Measurements from ENCODE around the gene TNIK. TPM values are rescaled to one million over a fixed set of nuclear protein-coding genes. Genes with fewer than 3 reads are reported as not detected.

TNIK gene
- polyA plus RNA-seq, 1 donor from 2014 or later, result 19.3 TPM

- no peaks in the 10 kb centered on the region for H3K27me3 ChIP-seq (ENCODE audit: insufficient read depth, low read depth, low read length)
- no peak overlapping the region for H3K4me3 ChIP-seq (ENCODE audit: low read length)
- H3K36me3 ChIP-seq (ENCODE audit: insufficient read depth, low read length), result no peaks in the 10 kb centered on the region
- no peak overlapping the region for H3K9ac ChIP-seq (ENCODE audit: low read length)
- TF ChIP-seq RAD21 (conservative IDR thresholded peaks at IDR 0.05), result no peak
- no peak for TF ChIP-seq POLR2AphosphoS5 (IDR thresholded peaks at IDR 0.05)
- no peak for TF ChIP-seq EZH2 (IDR thresholded peaks at IDR 0.05; ENCODE audit: borderline replicate concordance, insufficient read depth, low read length, poor library complexity, severe bottlenecking)
- TF ChIP-seq REST (IDR thresholded peaks at IDR 0.05; ENCODE audit: borderline replicate concordance), result no peak
- TF ChIP-seq, protein P1, sequence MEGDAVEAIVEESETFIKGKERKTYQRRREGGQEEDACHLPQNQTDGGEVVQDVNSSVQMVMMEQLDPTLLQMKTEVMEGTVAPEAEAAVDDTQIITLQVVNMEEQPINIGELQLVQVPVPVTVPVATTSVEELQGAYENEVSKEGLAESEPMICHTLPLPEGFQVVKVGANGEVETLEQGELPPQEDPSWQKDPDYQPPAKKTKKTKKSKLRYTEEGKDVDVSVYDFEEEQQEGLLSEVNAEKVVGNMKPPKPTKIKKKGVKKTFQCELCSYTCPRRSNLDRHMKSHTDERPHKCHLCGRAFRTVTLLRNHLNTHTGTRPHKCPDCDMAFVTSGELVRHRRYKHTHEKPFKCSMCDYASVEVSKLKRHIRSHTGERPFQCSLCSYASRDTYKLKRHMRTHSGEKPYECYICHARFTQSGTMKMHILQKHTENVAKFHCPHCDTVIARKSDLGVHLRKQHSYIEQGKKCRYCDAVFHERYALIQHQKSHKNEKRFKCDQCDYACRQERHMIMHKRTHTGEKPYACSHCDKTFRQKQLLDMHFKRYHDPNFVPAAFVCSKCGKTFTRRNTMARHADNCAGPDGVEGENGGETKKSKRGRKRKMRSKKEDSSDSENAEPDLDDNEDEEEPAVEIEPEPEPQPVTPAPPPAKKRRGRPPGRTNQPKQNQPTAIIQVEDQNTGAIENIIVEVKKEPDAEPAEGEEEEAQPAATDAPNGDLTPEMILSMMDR (IDR thresholded peaks at IDR 0.05; ENCODE audit: poor library complexity, severe bottlenecking), result no peak
- TF ChIP-seq EP300 (conservative IDR thresholded peaks at IDR 0.05; ENCODE audit: poor library complexity, severe bottlenecking), result no peak
- no peak for TF ChIP-seq TAF1 (IDR thresholded peaks at IDR 0.05; ENCODE audit: low read depth)
- TF ChIP-seq SMC3 (conservative IDR thresholded peaks at IDR 0.05; ENCODE audit: poor library complexity), result no peak
- TF ChIP-seq MXI1 (conservative IDR thresholded peaks at IDR 0.05; ENCODE audit: poor library complexity, severe bottlenecking), result no peak
- H3K27ac ChIP-seq (ENCODE audit: low read length), result no peak overlapping the region
- H3K9me2 ChIP-seq (ENCODE audit: insufficient read depth, low read length), result no peaks in the 10 kb centered on the region
- H4K20me1 ChIP-seq (ENCODE audit: insufficient read depth), result no peaks in the 10 kb centered on the region
- no peaks in the 10 kb centered on the region for H3F3A ChIP-seq (ENCODE audit: insufficient read depth, low read length, poor library complexity, severe bottlenecking)
- no peaks in the 10 kb centered on the region for H3K79me2 ChIP-seq (replicated peaks; ENCODE audit: insufficient read depth, low read length)
- no peak overlapping the region for H2AFZ ChIP-seq (ENCODE audit: low read depth, low read length)
- no peaks in the 10 kb centered on the region for H3K9me3 ChIP-seq (ENCODE audit: low read length)
- H3K4me2 ChIP-seq (ENCODE audit: low read length), result no peak overlapping the region
Measured at GRCh38 chr3:171261487-171261886, 198.7 kb downstream of the TNIK start.

GRCh38 chr3:171260899-171261298 is 199.3 kb downstream of the TNIK start:
- Histone ChIP-seq H3F3A (ENCODE audit: insufficient read depth, low read length, poor library complexity, severe bottlenecking) (no peaks in the 10 kb centered on the region), H3K9me2 (ENCODE audit: insufficient read depth, low read length) (no peaks in the 10 kb centered on the region), H3K9me3 (ENCODE audit: low read length) (no peaks in the 10 kb centered on the region), H3K9ac (ENCODE audit: low read length) (no peak overlapping the region), H4K20me1 (ENCODE audit: insufficient read depth) (no peaks in the 10 kb centered on the region), H2AFZ (ENCODE audit: low read depth, low read length) (no peak overlapping the region), H3K4me2 (ENCODE audit: low read length) (no peak overlapping the region), H3K27ac (ENCODE audit: low read length) (no peak overlapping the region), H3K4me3 (ENCODE audit: low read length) (no peak overlapping the region), H3K27me3 (ENCODE audit: insufficient read depth, low read depth, low read length) (no peaks in the 10 kb centered on the region), H3K36me3 (ENCODE audit: insufficient read depth, low read length) (no peaks in the 10 kb centered on the region), H3K79me2 (replicated peaks; ENCODE audit: insufficient read depth, low read length) (no peaks in the 10 kb centered on the region)
- no peak for TF ChIP-seq REST (IDR thresholded peaks at IDR 0.05; ENCODE audit: borderline replicate concordance)
- no peak for TF ChIP-seq SMC3 (conservative IDR thresholded peaks at IDR 0.05; ENCODE audit: poor library complexity)
- TF ChIP-seq EP300 (conservative IDR thresholded peaks at IDR 0.05; ENCODE audit: poor library complexity, severe bottlenecking), result no peak
- no peak for TF ChIP-seq POLR2AphosphoS5 (IDR thresholded peaks at IDR 0.05)
- TF ChIP-seq, protein P1 (IDR thresholded peaks at IDR 0.05; ENCODE audit: poor library complexity, severe bottlenecking), result no peak
- no peak for TF ChIP-seq RAD21 (conservative IDR thresholded peaks at IDR 0.05)
- no peak for TF ChIP-seq TAF1 (IDR thresholded peaks at IDR 0.05; ENCODE audit: low read depth)
- no peak for TF ChIP-seq MXI1 (conservative IDR thresholded peaks at IDR 0.05; ENCODE audit: poor library complexity, severe bottlenecking)
- no peak for TF ChIP-seq EZH2 (IDR thresholded peaks at IDR 0.05; ENCODE audit: borderline replicate concordance, insufficient read depth, low read length, poor library complexity, severe bottlenecking)
